SKM-1 treated with dmso at 0.1 percent for 144 hours (cell line): Measurements from ENCODE around the gene PDHB.
"Not testable (repeated sequence)": the region's sequence is repeated elsewhere in the genome, so short reads cannot be mapped to it uniquely, and the experiment has no call there.

Experiments
- DNase-seq: peaks from one replicate; lab custom pipeline; 2025; ENCODE audit not compliant: unreplicated experiment; lab: John Stamatoyannopoulos, UW

Gene PDHB

GRCh38 chr3:58440996-58441355 lies 7.3 kb upstream of the PDHB start:
- DNase-seq, result not testable (repeated sequence)

DNA sequence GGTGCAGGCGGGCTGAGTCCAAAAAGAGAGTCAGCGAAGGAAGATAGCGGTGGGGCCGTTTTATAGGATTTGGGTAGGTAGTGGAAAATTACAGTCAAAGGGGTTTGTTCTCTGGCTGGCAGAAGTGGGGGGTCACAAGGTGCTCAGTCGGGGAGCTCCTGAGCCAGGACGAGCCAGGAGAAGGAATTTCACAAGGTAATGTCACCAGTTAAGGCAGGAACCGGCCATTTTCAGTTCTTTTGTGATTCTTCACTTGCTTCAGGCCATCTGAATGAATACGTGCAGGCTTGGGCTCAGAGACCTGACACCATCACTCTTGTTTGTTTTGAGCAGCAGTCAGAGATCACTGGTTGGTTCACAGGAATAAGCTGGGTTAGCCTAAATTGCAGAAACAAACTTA lies 3.6 kb upstream of the PDHB start:
- DNase-seq, result not testable (repeated sequence)

DNA sequence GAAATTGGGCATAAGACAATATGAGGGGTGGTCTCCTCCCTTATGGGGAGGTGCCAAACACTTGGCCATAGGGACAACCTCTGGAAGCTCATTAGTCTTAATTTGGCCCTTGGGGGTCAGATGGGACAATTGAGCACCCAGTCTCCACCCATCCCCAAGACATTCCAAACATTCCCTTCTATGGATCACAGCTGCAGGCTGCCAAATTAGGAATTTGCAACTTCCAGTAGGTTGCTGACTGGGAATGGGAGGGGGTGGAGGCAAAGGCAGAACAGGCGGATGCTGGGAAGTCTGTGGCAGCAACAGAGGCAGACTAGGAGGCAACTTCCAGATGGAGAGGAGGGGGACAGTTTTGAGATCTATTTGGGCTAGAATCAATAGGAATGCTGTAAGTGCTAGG lies 1.4 kb upstream of the PDHB start:
- DNase-seq, result no peak

DNA sequence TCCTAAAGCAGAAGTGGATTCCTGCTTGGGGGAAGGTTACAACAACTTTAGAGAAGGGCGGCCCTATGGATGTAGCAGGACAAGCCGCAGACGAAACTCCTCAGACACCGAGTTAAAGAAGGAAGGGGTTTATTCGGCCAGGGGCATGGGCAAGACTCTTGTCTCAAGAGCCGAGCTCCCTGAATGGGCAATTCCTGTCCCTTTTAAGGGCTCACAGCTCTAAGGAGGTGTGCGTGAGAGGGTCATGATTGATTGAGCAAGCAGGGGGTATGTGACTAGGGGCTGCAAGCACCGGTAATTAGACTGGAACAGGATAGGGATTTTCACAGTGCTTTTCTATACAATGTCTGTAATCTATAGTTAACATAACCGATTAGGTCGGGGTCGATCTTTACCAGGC lies 879 bp upstream of the PDHB start:
- DNase-seq, result no peak

DNA sequence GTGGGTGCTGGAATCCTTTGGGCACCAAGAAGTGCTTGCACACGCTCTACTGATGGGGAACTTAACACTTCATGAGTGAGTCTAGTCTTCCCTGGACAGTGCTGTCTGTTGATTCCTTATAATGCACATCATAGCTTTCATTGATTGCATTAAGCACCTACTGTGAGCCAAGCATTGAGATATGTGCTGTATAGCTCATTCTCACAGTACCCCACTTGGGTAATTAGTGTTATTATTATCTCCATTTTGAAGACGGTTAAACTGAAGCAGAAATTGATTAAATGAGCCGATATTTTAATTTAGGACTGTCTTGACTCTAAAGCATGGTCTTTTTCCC lies 504 bp upstream of the PDHB start:
- DNase-seq, result no peak

DNA sequence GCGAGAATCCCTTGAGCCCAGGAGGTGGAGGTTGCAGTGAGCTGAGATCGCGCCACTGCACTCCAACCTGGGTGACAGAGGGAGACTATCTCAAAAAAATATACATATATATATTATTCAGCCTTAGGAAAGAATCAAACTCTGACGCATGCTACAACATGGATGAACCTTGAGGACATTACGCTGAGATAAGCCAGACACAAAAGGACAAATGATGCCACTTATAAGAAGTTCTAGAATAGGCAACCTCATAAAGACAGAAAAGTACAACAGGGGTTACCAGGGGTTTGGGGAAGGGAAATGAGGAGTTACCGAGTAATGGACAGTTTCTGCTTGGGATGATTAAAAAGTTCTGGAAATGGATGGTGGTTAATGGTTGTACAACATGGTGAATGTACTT lies 727 bp downstream of the PDHB start:
- DNase-seq, result no peak

DNA sequence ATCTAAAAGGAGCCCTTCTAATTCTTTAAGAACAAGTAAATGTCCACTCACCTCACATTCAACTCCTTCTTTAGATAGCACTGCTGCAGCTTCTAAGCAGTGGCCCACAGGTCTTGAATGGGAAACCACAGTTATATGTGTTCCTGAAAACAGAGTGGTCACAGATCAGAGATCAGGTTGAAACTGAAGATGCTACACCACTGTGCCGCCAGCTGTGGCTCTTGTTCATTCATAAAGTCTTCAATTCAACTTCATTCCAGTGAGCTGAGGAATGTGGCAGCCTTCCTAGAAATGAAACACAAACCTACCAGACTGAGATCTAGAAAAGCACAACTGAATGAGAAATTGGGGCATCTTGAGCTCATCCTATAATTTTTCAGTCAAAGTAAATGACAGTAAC lies 4.0 kb downstream of the PDHB start:
- DNase-seq, result no peak

- DNase-seq, result no peak
Observed at GRCh38 chr3:58427661-58428361, 5.8 kb downstream of the PDHB start.

- no peak for DNase-seq
Observed at GRCh38 chr3:58425782-58426181, 7.8 kb downstream of the PDHB start.

GRCh38 chr3:58424613-58425012 lies 9.0 kb downstream of the PDHB start:
- no peak for DNase-seq

DNA sequence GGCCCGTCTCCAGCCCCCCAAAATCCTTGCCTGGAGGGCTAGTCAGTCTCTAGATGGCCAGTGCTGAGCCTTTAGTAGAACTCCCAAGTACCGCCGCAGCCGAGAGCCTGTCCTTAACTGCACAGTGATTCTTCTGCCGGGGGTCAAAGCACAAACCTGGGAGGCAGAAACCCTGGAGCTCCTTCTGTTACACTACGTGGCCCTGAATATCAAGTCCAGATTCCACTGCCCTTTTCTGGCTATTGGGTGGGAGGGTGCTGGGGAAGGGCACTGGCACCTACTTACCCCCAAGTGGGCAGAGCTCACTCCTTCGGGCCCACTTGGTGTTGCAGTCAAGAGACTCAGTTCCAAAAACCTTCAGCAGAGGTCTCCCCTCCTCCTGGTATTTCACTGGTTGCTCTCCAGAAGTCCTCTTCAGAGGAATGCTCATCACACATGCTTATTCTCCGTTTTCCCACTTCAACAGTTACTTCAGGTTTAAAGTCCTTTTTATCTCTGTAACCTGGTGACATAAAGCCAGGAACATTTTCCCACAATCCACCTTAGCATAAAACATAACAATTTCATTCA lies 10.8 kb downstream of the PDHB start:
- no peak for DNase-seq

DNA sequence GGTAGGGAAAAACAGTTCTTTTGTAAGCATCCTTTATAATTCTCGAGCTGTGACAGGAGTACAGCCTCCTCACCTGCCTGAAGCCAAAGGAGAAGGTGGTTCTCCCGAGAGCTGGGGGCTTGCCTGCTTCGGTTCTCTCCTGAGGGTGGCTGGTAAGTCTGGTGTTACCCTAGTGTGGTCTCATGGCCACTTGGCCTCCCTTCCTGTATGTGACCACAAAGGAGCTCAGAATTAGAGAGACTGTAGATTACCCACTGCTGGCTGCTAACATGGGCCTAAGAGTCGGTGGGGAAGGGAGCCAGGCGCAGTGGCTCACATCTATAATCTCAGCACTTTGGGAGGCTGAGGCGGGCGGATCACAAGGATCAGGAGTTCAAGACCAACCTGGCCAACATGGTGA lies 12.6 kb downstream of the PDHB start:
- DNase-seq, result no peak

GRCh38 chr3:58419780-58420507 lies 13.7 kb downstream of the PDHB start:
- DNase-seq, result no peak

GRCh38 chr3:58418227-58418626 lies 15.4 kb downstream of the PDHB start:
- no peak for DNase-seq

DNA sequence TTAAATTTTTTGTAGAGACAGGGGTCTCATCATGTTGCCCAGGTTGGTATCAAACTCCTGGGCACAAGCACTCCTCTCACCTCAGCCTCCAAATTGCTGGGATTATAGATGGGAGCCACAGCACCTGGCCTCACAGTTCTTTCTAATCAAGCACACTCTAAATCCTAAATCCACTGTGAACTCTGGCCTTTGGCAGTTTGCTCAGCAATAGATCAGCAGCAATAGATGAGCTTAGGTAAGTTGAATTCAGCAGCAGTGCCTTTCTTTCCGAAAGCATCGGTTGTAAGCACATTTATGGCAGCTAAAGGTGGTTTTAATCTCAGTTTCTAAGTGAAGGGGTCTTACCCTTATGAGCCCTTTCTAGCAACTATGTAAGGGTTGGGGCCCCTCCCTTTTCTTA lies 16.6 kb downstream of the PDHB start:
- DNase-seq, result no peak

- no peak for DNase-seq
Observed at GRCh38 chr3:58416191-58416590, 17.4 kb downstream of the PDHB start.

DNA sequence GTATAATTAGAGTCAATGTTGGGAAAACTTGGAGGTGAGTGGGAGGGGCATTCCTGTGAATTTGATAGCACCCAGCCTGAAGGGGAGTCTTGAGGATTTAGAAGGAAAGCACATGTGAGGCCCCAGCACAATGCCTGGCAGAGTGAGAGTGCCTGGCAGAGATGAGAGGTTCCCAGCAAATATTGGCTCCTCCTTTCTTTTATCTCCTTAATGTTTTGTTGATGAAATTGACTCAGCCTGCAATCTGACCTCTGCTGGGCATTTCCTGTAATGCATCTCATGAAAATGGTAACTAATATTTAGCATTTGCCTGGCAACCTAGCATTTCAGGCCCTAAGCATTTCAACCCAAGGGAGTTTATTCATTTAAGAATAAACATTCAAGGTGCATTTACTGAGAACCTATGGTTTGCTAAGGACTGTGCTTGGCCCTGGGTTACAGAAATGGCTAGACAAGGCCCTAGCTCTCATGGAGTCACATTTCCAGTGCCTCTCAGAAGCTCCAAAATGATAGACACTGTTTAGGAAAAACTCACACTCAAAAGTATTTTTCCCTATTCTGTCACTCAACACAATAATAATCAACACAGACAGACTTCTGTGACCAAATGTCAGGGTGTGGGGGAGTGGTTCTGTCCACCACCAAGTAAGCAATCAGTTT lies 19.0 kb downstream of the PDHB start:
- peak; percentile 41 for DNase-seq

- no peak for DNase-seq
Observed at GRCh38 chr3:58411851-58412830, 21.5 kb downstream of the PDHB start.

GRCh38 chr3:58411036-58411435 lies 22.6 kb downstream of the PDHB start:
- DNase-seq, result no peak

GRCh38 chr3:58409663-58410062 lies 24.0 kb downstream of the PDHB start:
- no peak for DNase-seq

GRCh38 chr3:58408906-58409305 lies 24.7 kb downstream of the PDHB start:
- DNase-seq, result no peak
